Lung microvascular endothelial cell (primary cell): ENCODE measurements around the gene FMN1. TPM values are rescaled to one million over a fixed set of nuclear protein-coding genes. Genes with fewer than 3 reads are reported as not detected.

Source experiments
- DNase-seq, 2 donors: peaks; one replicate each; pipeline versions ENCODE4 v3.0.0 to v3.0.0-alpha.2; 2010; ENCODE audit warnings: low read depth in 2 of 2
- total RNA-seq: library from RNA; depleted of rRNA; stranded (reverse); fragments of >200 nt; gene quantifications from 2 replicates; pipeline ENCODE4 v1.2.1, GENCODE V29; 2014

Gene FMN1
- total RNA-seq, 1 donor from 2014 or later = under 0.01 TPM

DNA sequence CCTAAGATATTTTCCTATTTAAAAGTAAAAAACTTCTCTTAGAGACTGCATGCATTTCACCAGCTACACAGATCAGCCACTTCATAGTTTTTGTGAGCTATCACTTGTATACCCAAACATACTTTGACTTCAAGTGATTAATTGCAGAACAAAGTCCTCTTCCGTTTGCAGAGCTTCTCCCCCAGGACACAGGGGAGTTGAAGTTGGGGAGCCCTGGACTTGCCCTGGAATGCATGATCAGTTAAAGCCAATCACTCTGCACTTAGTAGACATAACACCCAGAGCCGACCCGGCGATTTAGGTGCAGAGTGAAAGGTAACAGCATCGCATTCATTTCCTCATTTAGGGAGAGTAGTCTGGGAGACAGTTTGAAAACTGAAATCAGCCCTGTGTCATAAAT is 406.6 kb downstream of the FMN1 start:
- DNase-seq = no peak

DNA sequence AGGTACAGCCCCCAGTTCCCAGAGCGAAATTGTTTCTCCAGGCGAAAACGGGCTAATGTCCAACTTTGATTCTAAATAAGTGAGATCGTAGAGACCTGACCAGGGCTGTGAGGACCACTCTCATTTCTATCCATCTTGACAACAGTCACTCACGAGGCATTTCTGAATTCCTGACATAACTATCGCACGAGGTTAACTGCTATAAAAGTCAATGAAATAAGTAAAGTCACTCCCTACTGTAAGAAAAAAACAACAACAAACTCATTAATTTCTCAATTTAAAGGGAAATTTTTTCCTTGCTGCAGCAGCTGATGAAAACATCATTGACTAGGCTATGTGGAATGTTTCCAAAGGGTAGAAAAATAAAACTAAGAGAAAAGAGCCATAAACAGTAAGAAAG is 407.6 kb downstream of the FMN1 start:
- DNase-seq = no peak

DNA sequence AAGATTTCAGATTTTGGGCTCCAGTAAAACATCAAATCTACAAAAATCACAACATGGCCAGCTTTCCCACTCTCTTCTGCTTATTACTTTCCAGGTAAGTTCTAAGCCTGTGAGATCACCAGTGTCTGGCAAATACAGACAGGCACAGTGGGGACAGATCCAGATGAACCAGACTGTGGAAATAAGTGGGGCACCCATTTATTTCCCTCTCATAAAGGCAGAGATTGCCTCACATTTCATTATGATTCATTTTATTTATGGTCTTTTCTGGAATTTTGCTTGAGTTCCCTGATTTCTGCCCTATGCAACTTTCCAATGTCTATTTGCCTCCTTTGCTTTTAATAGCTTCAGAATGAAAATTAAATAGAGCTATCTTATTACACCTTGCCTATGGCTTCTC is 409.9 kb downstream of the FMN1 start:
- DNase-seq = no peak

DNA sequence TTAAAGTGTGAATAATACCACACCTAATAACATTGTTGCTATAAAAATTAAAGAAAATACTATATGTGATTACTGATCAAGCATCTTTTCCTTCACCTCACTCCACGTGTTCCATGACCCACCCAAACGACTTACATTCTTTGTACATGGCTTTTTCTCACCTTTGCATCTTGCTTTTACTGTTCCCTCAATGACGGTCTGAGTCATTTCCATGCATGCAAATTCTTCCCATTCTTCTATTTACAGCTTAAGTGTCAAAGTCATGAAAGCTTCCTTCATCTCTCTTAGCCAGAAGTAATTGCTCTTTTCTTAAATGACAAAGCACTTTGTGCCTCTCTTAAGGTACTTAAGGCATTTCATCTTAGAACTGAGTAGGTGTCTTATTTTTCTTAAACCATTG is 412.7 kb downstream of the FMN1 start:
- DNase-seq = peak in 1 of 2 donors; percentile 64

DNA sequence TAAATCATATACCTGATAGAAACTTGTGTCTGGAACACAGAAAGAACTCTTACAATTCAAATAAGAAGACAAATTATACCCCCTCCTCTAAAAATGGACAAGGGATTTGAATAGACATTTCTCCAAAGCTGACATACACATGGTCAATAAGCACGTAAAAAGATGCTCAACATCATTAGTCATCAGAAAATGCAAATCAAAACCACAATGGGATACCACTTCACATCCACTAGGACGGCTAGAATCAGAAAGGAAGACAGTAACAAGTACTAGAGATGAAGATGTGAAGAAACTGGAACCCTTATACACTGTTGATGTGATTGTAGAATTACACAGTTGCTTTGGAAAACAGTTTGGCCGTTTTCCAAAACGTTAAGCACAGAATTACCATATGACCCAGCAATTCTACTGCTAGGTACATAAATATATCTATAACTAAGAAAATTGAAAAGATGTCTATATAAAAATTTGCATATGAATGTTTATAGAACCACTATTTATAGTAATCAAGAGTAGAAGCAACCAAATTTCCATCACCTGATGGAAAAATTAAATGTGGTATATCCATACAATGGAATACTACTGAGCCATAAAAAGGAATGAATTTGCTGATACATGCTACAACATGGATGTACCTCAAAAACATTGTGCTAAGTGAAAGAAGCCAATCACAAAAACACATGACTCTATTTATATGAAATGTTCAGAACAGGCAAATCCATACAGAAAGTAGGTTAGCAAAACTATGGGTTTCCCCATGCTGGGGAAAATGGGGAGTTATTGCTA is 415.9 kb downstream of the FMN1 start:
- no peak for DNase-seq

DNA sequence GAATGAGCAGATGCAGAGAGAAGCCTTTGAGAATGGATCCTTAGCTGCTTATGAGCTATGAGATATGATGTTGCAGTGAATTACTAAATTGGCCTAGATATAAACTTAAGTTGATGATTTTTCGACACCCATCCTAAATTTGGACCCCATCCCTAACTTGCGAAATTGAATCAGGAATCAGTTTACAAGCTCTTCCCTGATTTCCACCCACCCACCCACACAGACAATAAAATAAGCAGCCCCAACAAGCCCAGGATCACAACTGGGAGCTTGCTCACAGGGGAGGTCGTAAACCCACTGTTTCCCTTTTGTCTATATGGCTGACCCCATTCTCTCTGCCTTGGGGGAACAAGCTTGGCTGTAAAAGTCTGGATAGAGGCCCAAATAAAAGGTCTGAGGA is 419.4 kb downstream of the FMN1 start:
- DNase-seq = no peak

DNA sequence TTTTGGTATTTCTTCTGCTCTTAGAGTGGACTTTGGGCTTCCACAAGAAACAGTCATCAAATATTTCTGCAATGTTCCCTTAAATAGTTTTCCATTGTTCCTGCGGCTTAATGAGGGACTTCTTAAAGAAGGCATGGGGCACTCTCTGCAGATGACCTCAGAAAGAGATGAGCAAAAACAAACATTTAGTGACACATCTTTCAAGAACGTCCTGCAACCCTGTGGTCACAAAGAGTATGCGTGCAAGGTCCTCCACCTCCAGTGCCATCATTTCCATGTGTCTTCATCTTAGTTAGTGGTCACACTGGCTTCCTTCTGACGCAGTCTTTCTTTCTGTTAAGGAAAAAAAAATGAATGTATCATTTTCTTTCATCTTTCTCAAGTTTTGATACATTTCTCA is 420.5 kb downstream of the FMN1 start:
- DNase-seq = peak in 1 of 2 donors; percentile 72

DNA sequence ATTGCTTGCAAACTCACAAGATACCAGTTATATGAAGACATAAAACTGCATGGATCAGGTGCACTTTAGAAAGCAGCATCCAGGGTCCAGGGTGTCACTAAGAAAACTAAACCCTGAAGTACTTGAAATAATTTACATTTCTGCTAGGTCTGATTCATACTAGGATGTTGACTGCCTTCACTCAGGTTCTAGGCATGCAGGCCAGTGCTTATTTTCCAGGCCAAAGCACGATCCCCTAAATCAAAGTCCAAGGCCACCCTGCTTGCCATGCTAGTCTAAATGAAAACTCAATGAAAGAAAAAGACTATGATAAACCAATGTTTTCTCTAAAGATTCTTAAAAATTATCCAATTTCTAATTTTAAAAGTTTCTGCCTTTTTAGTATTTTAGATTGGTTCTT is 427.3 kb downstream of the FMN1 start:
- no peak for DNase-seq

DNA sequence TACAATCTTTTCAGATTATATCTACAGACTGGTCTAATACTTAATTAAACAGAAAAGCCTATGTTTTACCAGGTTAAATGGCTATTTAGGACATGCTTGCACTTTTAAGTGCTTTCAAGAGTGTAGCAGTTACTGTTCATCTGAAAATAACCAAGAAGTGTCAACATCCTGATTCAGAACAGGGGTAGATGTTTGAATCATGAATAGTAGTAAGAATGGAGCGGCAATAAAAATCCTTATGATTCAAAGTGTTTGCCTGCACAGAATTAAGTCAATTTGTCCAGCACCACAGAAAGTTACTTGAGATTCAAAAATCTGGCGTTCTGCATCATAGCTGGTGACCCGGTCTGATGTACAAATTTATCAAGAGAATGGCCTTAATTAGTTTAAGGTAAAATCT is 428.4 kb downstream of the FMN1 start:
- DNase-seq = no peak

DNA sequence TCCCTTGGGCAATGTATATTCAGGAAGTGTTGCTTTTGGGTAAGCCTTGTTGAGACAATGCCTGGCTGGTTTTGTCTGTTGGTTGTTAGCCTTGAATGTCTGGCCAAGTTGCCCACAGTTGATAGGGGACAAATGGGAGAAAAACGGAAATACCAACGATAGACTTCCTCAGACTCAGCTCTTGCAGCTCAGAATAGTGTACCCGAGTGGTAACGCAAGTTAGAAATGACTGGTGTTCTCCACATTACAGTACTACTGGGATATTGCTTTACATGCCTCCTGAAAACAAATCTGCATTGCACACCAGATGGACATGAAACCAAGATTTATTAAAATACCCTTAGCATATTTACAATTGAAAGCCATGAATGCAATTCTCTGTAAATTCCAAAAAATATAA is 429.3 kb downstream of the FMN1 start:
- DNase-seq = no peak

DNA sequence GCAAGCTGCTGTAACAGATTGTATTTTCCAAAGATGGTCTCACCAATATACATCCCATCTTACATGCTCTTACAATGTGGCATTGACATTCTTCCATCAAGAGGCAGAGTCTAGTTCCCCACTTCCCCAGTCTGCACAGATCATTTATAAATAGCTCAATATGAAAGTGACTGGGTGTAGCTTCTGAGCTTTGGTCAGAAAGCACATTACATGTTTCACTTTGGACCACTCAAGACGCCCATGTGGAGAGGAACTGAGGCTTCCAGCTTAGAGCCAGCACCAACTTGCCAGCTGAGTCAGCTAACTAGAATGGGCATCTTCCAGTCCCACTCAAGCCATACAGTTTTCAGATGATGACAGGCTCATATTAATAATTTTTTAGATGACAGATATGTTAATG is 431.2 kb downstream of the FMN1 start:
- DNase-seq = no peak

DNA sequence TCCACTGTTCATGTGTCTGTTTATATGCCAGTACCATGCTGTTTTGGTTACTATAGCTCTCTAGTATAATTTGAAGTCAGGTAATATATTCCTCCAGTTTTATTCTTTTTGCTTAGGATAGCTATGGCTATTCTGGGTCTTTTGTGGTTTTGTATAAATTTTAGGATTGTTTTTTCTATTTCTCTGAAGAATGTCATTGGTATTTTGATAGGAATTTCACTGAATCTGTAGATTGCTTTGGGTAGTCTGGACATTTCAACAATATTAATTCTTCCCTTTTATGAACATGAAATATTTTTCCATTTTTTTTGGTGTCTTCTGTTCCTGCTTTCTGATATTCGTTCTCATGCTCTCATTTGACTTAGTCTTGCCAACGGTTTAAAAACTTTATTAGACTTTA is 437.1 kb downstream of the FMN1 start:
- no peak for DNase-seq

DNA sequence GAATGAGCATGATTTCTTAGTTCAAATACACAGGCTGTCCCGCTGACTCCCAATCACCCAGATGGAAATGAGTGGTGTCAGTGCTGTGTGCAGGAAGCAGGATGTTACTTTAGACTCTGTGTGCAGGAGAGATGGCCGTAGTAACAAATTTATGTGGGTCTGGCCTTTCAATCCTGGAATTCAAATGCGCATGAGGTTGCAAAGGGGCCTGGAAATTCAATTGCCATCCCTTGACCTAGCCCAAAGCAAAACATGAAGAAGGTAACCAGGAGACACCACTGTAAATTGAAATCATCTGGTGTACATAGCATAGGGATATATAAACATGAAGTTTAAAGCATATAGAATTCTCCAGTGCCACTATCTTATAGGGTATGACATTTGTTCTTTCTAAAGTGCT is 443.5 kb downstream of the FMN1 start:
- DNase-seq = peak in 1 of 2 donors; percentile 5

DNA sequence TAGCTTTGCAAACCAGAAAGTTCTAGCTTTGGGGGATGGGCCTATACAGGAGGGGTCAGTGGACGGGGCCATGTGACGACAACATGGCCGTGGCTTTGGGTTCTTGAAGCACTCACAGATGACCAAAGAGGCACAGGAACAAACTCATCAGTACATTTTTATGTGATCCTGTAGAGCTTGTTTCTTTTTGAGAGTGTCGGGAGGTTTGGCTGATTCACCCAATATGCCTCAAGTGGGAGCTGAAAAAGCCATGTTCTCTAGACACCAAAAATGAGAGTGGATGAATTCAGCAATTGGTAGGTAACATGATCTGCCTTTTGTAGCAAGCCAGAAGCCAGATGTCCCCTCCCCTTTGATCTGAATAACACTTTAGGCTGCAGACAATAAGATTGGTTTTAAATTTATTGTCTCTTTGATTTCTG is 446.6 kb downstream of the FMN1 start:
- DNase-seq = no peak

DNA sequence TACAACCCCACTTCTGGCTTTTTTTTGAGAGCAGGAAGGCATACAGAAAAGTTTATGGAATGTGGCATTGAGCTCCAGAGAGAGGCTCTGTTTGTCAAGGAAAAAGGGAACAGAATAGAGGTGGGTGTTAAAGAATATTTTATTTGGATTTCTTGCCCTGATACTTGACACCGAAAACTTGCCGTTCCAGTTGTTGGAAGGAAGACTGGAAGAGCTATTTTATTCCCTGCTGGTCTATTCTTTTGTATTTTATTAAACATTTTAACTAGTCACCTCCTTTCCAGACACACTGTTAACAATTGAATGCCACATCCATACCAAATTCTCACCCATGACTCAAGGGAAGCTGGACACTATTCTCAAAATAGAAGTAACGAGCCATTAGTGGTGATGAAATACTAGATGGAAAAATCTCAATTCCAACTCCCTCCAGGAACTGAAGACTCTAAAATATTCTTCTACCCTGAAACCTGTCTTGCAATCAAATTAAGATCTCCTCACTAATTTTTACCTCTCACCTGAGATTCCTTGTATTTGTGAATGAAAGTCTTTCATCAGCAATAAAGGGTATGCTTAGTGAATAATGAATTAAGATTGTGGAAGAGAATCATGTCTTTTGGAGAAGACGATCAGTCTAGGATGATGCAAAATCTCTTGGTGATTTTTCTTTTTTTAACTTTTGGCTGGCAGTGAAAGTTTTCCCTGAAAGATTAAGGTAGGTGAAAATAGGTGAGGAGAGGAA is 448.2 kb downstream of the FMN1 start:
- DNase-seq = no peak

DNA sequence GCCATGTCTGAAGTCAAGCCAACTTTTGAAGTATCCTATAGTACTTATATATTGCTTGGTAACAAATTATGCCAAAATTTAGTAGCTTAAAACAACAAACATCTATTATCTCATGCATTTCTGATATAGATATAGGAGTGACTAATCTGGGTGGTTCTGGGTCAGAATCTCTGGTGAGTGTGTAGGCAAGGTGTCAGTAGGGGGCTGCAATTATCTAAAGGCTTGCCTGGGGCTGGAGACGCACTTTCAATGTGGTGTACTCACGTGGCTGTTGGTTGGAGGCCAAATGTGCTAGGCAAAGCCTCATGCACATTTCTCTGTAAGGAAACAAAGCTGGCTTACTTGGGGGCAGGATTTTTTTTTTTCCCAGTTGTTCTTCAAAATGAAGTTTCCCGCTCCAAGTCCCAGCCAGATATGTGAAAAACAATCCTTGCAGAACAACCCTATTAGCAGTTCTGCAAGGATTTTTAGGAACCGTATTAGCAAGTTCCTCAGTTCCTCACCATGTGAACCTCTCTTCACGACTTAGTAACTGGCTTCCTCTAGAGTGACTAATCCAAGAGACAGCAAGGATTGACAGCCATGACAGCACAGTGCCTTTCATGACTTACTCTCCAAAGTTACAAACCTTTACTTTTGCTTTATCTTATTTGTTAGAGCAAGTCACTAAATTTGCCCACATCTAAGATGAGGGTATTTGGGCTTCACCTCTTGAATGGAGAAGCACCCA is 450.9 kb downstream of the FMN1 start:
- DNase-seq = peak; percentile 3 to 48

DNA sequence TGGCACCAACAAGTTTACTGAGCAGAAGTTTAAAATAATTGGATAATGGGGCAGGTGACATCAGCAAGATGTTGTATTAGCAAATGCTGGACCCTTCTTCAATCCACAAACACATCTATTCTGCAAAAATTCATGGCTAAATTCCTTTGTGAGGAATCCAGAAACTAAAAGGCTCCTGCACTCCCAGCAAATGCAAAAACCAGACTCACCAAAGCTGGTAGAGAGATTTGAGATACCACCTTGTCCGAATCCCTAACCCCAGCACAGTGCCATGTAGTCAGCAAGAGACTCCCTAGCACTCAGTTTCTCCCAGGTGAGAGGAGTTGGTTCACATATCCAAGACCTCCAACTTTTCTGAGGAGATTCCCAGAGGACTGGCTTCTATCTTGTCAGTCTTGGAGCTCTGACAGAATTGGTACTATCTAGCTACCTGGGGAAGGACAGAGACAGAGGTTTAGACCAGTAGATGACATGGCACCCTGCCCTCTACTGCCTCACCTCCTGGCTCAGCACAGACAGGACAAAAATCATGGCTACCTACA is 454.9 kb downstream of the FMN1 start:
- DNase-seq = no peak

DNA sequence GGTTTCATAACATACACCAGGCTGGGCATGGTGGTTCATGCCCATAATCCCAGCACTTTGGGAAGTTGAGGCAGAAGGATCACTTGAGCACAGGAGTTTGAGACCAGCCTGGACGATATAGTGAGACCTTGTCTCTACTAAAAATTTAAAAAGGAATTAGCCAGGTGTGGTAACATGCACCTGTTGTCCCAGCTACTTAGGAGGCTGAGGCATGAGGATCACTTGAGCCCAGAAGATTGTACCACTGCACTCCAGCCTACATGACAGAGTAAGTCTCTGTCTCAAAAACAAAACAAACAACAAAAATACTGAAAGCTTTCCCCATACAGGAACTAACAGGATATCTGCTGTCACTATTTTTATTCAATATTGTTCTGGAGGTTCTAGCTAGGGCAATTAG is 455.8 kb downstream of the FMN1 start:
- no peak for DNase-seq

DNA sequence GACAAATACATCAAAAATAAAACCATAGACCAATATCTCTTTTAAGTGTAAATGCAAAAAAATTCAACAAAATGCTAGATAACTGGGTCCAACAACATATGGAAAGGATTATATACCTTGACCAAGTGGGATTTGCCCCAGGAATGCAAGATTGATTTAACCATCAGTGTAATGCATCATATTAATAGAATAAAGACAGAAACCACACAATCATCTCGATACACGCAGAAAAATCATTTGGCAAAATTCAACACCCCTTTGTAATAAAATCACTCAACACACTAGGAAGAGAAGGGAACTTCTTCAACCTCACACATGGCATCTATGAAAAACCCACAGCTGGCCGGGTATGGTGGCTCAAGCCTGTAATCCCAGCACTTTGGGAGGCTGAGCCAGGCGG is 457.2 kb downstream of the FMN1 start:
- DNase-seq = no peak

DNA sequence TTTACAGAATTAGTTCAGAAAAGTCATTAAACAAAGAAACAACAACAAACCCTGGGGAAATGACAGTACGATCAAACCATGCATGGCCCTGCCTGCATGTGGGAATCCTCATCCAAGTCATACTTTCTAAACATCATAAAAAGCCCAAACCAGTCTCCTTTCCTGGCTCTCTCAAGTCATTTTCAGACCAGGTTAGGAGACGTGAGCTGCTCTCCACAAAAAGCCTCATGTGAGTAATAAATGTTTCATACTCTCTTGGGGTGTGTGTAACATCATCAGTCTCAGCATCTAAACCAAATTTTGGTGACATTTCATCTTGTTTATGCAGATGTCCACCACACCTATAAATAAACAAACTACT is 457.8 kb downstream of the FMN1 start:
- DNase-seq = no peak

DNA sequence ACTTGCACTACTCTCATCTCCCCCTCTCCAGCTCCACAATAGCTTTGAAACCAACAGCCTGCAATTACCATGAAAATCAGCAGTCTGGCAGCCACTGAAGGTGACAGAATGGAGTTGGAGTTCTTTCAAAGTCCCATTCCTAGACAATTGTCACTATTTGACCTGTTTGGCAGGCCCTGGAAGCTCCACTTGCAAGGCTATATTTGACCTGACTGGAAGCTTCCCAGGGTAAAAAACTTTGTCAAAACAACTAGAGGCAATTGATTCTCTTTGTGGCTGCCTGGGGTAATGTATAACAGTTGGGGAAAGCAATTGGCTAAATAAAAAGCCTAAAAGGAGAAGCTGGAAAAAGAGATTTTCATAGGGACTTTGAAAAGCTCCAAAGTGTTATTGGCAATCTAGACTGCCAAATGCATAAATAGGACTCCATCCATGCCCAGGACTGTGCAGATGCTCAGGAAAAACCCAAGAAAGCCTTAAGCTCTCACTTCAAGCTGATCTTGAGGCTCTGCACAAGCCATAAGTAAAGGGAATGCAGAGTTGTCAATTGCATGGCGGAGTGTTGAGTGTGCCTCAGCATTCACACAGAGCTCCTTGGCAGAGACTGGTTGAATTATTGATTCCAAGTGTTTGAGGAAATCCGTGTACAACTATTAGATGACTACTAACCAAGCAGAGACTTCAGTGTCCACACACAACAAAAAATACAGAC is 458.4 kb downstream of the FMN1 start:
- DNase-seq = no peak

DNA sequence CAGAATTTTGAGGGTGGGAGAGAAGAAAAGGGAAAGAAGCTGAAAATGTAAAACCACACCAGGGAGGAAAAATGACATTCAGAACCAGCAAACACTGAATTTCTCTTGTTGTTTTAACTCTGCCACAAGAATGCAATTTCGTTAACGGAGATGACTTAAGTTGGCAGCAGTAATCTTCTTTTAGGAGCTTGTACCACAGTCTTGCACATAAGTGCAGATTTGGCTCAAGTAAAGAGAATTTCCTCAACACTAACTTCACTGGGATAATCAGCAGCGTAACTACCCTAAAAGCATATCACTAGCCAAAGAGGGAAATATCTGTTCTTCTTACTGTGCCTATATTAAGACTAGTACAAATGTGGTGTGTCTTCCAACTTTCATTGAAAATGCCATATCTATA is 461.2 kb downstream of the FMN1 start:
- DNase-seq = no peak
